ENCODE measurements around the gene MALT1.

GRCh38 chr18:58633874-58634273 lies 37.4 kb upstream of the MALT1 start:
- TF ChIP-seq CTCF (IDR thresholded peaks at IDR 0.05; ENCODE audit: low read length), result no peak
- no peak for TF ChIP-seq EZH2 (optimal IDR thresholded peaks at IDR 0.05; ENCODE audit: low read depth, low read length)
